ENCODE results near the gene UBE4A. TPM values are rescaled to one million over a fixed set of nuclear protein-coding genes. Genes with fewer than 3 reads are reported as not detected.

Gene UBE4A
- total and polyA plus RNA-seq, 12 donors = 16.1 to 52.8 (median 35.6) TPM

DNA sequence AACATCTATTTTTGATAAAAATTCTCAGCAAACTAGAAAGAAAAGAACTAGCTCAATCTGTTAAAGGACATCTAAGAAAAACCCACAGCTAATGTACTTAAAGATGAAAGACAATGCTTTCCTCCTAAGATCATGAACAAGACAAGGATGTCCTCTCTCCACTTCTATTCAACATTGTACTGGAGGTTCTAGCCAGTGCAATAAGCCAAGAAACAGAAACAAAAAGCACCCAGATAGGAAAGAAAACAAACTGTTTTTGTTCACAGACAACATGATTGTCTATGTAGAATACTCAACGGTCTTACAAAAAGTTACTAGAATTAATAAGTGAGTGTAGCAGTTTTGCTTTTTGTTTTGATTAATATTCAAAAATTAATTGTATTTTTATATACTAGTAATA, 24.7 kb upstream of the UBE4A start:
- Histone ChIP-seq H3K36me3 (replicated peaks in 1 of 2) (no peaks in the 10 kb centered on the region), H3K27ac (no peak overlapping the region), H3K9me3 (replicated peaks in 1 of 3) (no peaks in the 10 kb centered on the region), H3K27me3 (no peaks in the 10 kb centered on the region), H3K4me1 (replicated peaks in 1 of 2) (no peaks in the 10 kb centered on the region), H3K4me3 (no peak overlapping the region)
- intact Hi-C loops (cut with DNase I) = no loop called here
- no peak for DNase-seq
- WGBS, 4 donors = 54 to 91% (median 79%) methylated on average over 1 of the region's 1 CpG
- TF ChIP-seq POLR2A (IDR thresholded peaks at IDR 0.05) = no peak
- TF ChIP-seq, protein P1, sequence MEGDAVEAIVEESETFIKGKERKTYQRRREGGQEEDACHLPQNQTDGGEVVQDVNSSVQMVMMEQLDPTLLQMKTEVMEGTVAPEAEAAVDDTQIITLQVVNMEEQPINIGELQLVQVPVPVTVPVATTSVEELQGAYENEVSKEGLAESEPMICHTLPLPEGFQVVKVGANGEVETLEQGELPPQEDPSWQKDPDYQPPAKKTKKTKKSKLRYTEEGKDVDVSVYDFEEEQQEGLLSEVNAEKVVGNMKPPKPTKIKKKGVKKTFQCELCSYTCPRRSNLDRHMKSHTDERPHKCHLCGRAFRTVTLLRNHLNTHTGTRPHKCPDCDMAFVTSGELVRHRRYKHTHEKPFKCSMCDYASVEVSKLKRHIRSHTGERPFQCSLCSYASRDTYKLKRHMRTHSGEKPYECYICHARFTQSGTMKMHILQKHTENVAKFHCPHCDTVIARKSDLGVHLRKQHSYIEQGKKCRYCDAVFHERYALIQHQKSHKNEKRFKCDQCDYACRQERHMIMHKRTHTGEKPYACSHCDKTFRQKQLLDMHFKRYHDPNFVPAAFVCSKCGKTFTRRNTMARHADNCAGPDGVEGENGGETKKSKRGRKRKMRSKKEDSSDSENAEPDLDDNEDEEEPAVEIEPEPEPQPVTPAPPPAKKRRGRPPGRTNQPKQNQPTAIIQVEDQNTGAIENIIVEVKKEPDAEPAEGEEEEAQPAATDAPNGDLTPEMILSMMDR (IDR thresholded peaks at IDR 0.05) = no peak

DNA sequence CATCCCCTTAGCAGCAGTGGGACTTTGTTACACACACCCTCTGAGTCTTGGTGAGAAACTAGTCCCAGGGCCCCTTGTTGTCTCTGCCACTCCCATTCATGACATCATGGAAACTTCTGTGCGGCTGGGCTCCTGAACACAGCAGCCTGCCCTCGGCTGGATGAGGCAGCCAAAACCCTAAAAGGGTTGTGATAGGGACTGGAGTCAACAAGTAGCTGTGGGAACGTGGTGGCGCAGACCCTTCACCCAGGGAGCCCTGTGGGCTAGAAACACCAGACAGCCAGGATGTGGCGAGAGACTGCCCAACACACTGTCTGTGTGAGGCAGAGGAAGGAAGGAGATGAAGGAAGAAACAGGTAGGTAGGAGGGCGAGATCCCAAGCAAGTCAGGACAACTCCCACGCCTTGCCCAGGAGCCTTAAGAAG, 20.8 kb upstream of the UBE4A start:
- Histone ChIP-seq H3K9me3 (replicated peaks in 1 of 3) (no peaks in the 10 kb centered on the region), H3K4me1 (replicated peaks in 1 of 2) (no peaks in the 10 kb centered on the region), H3K27ac (no peak overlapping the region), H3K36me3 (replicated peaks in 1 of 2) (no peaks in the 10 kb centered on the region), H3K4me3 (no peak overlapping the region), H3K27me3 (no peaks in the 10 kb centered on the region)
- DNase-seq = peak in 1 of 7 donors; percentile 25
- TF ChIP-seq, protein P1 (IDR thresholded peaks at IDR 0.05) = no peak
- no peak for TF ChIP-seq POLR2A (IDR thresholded peaks at IDR 0.05)
- WGBS, 4 donors = 46 to 71% (median 57%) methylated on average over 7 of the region's 7 CpGs
- intact Hi-C loops (cut with DNase I) = no loop called here

DNA sequence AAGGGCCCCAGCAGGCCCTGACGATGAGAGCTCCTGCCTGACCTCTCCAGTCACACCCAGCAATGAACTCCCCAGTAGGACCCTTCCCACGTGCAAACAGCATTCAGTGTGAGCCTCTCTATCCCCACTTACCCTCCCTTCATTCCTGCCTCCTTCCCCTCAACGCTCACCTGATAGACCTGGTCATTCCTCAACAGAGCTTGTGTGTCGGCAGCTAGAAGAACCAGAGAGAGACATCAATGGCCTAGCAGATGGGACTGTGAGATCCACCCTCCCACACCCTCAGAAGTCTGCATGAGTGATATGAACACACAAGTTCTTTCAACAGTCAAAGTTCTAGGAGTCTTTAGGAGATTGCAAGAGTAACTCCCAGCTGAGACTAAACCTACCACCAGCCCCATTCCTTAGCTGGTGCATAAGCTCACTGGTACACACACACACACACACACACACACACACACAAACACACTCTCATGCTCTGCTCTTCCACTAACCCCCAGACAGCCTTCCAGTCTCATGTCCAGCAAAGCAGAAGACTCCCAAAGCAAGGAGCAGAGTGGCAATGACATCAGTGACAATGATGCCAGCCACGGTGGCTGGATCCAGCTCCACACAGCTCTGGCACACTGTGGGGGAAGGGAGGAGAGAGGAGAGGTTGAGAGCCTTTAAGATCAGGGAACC, 20.0 kb upstream of the UBE4A start:
- DNase-seq = no peak
- Histone ChIP-seq H3K27me3 (no peaks in the 10 kb centered on the region), H3K27ac (no peak overlapping the region), H3K4me3 (no peak overlapping the region), H3K9me3 (replicated peaks in 1 of 3) (no peaks in the 10 kb centered on the region), H3K36me3 (replicated peaks in 1 of 2) (no peaks in the 10 kb centered on the region), H3K4me1 (replicated peaks in 1 of 2) (no peaks in the 10 kb centered on the region)
- WGBS, 4 donors = 65 to 75% (median 71%) methylated on average over 5 of the region's 5 CpGs
- no peak for TF ChIP-seq POLR2A (IDR thresholded peaks at IDR 0.05)
- TF ChIP-seq, protein P1 (IDR thresholded peaks at IDR 0.05) = no peak
- intact Hi-C loops (cut with DNase I) = no loop called here

DNA sequence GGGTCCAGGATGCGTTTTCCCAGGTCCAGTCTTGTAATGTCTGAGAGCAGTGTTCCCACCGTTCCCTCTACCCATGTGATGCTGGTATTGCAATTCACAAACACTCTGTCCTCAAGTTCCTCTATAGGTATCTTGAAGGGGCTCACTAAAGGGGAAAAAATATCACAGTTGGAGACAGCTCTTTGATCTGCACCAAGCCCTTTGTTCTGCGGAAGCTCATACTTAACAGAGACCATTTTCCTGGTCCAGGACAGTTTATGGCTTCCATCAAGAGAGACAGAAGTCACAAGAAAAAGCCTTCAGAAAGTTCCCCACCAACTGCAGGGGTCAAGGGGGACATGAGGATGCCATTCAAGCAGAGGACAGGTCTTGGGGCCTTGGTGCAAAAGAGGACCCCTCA, 19.0 kb upstream of the UBE4A start:
- Histone ChIP-seq H3K27ac (no peak overlapping the region), H3K4me1 (replicated peaks in 1 of 2) (no peaks in the 10 kb centered on the region), H3K4me3 (no peak overlapping the region), H3K9me3 (replicated peaks in 1 of 3) (no peaks in the 10 kb centered on the region), H3K27me3 (no peaks in the 10 kb centered on the region), H3K36me3 (replicated peaks in 1 of 2) (no peaks in the 10 kb centered on the region)
- TF ChIP-seq, protein P1 (IDR thresholded peaks at IDR 0.05) = no peak
- TF ChIP-seq POLR2A (IDR thresholded peaks at IDR 0.05) = no peak
- intact Hi-C loops (cut with DNase I) = no loop called here
- no peak for DNase-seq
- 77 to 83% (median 81%) methylated on average over 3 of the region's 3 CpGs for WGBS, 4 donors

Data from adrenal gland (tissue), 12 donors.